ENCODE results near the gene MAGI2.
"Not testable (repeated sequence)": the region's sequence is repeated elsewhere in the genome, so short reads cannot be mapped to it uniquely, and the experiment has no call there.

The MAGI2 gene

DNA sequence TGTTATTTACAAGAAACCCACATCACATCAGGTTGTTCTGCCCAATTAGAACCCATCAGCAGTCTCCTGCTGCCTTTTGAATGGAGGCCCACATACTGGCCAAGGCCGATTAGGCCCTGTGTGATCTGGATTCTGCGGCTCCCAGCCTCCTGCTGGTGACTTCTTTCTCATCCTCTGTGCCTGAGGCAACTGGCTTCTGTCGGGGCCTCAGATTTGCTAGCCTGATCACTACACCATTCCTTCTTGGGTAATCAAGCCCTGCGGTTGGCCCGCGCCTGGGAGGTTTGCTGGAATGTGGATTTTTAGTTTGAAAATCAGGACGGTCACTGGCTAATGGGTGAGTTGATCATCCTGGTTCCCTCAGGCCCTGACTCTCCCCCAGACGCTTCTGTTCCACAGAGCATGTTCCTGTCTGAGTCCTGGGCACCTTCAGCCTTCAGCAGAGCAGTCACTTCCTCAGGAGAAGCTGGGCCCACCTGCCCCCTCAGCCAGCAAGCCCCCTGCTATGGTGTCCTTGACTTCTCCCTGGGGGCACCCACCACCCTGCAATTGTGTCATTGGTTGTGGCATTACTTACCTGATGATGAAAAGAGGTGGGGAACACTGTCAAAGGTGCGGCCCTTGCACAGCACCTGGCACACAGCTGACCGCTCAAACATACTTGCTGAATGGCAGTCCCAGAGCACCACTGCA lies 1447.3 kb downstream of the MAGI2 start:
- no peak for TF ChIP-seq ZNF274 (IDR thresholded peaks at IDR 0.05; ENCODE audit: low read depth, low read length)
- H3K4me3 ChIP-seq (ENCODE audit: low read length) = no peak overlapping the region

DNA sequence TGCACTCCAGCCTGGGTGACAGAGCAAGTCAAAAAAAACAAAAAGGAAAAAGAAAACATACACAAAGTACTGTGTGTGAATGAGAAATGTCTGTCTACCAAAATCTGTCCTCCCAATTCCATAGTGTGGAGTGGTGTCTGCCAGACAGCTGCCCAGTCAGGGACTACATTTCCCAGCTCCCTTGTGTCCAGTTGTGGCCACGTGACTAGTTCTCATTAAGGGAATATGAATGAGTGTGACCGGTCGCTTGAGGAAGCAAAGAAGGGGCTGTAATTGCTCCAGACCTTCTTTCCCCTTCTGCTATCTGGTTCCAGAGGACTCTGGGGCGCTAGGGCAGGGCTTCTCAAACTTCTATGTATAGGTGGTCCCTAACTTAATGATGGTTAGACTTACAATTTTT lies 1450.8 kb downstream of the MAGI2 start:
- H3K4me3 ChIP-seq (ENCODE audit: low read length) = no peak overlapping the region
- TF ChIP-seq ZNF274 (IDR thresholded peaks at IDR 0.05; ENCODE audit: low read depth, low read length) = no peak

- no peak overlapping the region for H3K4me3 ChIP-seq (ENCODE audit: low read length)
- TF ChIP-seq ZNF274 (IDR thresholded peaks at IDR 0.05; ENCODE audit: low read depth, low read length) = no peak
Measured at GRCh38 chr7:78002021-78002420, 1451.4 kb downstream of the MAGI2 start.

DNA sequence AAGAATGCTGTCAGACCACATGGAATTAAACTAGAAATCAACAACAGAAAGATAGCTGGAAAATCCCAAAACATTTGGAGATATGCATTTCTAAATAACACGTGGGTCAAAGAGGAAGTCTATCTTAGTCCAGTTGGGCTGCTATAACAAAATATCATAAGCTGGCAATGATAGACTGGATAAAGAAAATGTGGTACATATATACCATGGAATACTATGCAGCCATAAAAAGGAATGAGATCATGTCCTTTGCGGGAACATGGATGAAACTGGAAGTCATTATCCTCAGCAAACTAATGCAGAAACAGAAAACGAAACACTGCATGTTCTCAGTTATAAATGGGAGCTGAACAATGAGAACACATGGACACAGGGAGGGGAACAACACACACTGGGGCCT lies 1454.3 kb downstream of the MAGI2 start:
- not testable (repeated sequence) for H3K4me3 ChIP-seq (ENCODE audit: low read length)

DNA sequence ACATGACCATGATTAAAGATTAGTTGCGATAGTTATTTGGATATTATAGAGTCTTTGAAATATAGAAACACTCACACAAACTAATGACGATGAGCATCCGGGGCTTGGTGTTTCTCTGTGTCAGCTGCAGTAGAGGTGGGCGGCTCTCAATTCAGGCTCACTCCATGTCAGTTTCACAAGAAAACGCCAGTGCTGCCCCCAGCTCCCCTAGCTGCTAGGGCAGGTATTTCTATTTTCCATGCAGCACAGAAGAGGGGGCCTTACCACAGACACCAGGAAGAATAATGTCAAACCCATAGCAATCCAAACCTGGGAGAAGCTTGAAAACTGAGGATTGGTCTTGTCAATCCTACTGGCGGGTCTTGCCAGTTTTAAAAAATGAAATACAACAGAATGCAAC lies 1457.8 kb downstream of the MAGI2 start:
- no peak for TF ChIP-seq ZNF274 (IDR thresholded peaks at IDR 0.05; ENCODE audit: low read depth, low read length)
- H3K4me3 ChIP-seq (ENCODE audit: low read length) = no peak overlapping the region

GRCh38 chr7:77993838-77994237 lies 1459.6 kb downstream of the MAGI2 start:
- H3K4me3 ChIP-seq (ENCODE audit: low read length) = no peak overlapping the region
- TF ChIP-seq ZNF274 (IDR thresholded peaks at IDR 0.05; ENCODE audit: low read depth, low read length) = no peak

DNA sequence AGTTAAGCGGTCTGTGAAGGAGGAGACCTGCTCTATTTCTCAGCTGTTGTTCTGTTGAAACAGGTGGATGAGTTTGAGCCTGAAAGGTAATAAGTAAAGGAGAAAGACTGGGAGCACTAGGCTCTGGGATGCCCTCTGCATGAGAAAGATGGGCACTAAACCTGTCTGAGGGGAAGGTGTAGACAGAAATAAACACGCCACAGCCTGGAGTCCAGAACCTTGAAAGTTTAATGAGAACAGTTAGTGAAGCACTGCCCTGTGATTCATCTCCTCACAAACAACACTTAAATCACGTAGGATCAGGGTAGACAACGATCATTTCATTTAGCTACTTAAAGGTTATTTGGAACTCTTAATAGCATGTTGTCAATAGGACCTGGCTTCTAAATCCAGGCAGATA lies 1461.8 kb downstream of the MAGI2 start:
- no peak overlapping the region for H3K4me3 ChIP-seq (ENCODE audit: low read length)
- no peak for TF ChIP-seq ZNF274 (IDR thresholded peaks at IDR 0.05; ENCODE audit: low read depth, low read length)

GRCh38 chr7:77989981-77990566 lies 1463.4 kb downstream of the MAGI2 start:
- no peak for TF ChIP-seq ZNF274 (IDR thresholded peaks at IDR 0.05; ENCODE audit: low read depth, low read length)

GRCh38 chr7:77985974-77986339 lies 1467.5 kb downstream of the MAGI2 start:
- TF ChIP-seq ZNF274 (IDR thresholded peaks at IDR 0.05; ENCODE audit: low read depth, low read length) = no peak
- no peak overlapping the region for H3K4me3 ChIP-seq (ENCODE audit: low read length)

More at GRCh38 chr7:77989981-77990566, 1463.4 kb downstream of the MAGI2 start:
- H3K4me3 ChIP-seq (ENCODE audit: low read length) = no peak overlapping the region

DNA sequence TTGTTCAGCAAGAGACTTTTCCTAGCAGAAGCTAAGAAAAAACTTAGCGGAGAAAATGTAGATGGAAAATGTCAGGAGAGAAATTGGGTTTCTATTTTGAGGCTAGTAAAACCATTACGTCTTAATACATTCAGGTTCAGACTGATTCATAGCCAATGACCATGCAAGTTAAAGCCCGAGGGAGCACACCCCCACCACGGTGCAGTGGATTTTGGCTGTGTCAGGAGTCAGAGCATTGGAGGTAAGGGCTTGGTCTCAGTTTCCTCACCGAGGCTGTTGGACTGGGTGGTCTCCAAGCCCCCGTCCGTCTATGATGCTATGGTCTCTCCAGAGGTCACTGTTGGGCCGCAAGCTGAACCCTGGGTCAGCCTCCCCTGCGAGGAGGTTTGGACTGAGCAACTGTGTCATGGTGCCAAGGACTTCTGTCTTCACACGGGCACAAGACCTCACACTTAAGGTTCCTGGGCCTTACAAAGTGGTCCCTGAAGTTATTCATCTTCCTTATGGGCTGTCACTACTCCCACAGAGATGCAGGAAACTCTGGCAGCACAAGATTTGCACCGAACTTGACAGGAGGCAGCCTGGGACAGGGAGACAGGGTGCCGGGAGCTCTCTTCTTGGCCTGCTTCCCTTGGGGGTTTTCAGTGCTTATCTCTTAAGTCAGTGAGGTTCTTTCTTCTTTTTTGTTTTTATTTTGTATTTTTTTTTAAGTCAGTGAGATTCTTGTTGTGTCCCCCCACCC lies 1468.1 kb downstream of the MAGI2 start:
- TF ChIP-seq ZNF274 (IDR thresholded peaks at IDR 0.05; ENCODE audit: low read depth, low read length) = no peak
- H3K4me3 ChIP-seq (ENCODE audit: low read length) = no peak overlapping the region

DNA sequence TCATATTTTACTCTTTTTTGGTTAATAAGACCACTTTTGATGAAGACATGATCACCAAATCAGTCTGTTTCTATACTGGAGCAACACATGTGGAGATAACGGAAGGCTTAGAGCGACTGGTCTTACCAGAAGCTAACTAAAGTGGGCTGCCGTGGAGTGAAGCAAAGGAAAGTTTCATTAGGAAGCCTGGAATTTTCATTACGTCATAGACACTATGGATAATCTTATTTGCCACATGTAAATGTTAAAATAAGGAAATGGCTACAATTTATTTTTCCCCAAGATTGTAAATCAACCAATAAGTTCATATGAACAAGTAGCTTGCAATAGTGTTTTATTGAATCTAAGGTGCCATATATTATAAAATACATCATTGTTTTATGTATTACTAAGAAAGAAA lies 1469.5 kb downstream of the MAGI2 start:
- no peak for TF ChIP-seq ZNF274 (IDR thresholded peaks at IDR 0.05; ENCODE audit: low read depth, low read length)
- H3K4me3 ChIP-seq (ENCODE audit: low read length) = no peak overlapping the region

- no peak for TF ChIP-seq ZNF274 (IDR thresholded peaks at IDR 0.05; ENCODE audit: low read depth, low read length)
- no peak overlapping the region for H3K4me3 ChIP-seq (ENCODE audit: low read length)
Measured at GRCh38 chr7:77982926-77983550, 1470.4 kb downstream of the MAGI2 start.

DNA sequence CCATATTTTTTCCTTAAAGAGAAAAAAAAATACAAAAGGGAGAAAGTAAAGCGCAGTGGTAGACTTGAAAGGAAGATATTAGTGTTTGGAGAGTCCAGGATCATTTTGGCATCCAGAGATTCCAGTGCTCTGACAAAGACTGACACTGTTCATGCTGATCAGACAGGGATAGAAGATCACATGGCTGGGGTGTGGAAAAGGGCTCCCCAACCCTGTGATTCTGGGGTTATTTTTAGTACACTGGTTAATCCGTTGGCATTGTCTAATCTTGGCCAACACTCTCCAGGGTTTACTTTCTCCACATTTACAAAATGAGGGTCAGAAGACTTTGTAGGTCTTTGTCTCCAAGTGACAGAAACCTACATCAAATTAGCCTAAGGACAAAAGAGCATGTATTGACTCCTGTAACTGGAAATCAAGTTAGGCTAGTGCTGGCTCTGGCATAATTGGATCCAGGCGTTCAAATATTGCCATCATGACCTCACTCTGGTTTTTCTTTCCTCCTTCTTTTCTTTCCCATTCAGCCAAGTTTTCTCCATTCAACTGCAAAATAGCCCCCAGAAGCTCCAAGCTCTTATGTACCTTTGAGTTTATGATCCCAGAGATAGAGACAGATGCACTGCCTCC lies 1473.3 kb downstream of the MAGI2 start:
- no peak overlapping the region for H3K4me3 ChIP-seq (ENCODE audit: low read length)
- no peak for TF ChIP-seq ZNF274 (IDR thresholded peaks at IDR 0.05; ENCODE audit: low read depth, low read length)

GRCh38 chr7:77979219-77979618 lies 1474.2 kb downstream of the MAGI2 start:
- no peak for TF ChIP-seq ZNF274 (IDR thresholded peaks at IDR 0.05; ENCODE audit: low read depth, low read length)
- no peak overlapping the region for H3K4me3 ChIP-seq (ENCODE audit: low read length)
